ENCODE measurements around the gene RGP1. TPM values are rescaled to one million over a fixed set of nuclear protein-coding genes. Genes with fewer than 3 reads are reported as not detected.
A peak's percentile ranks its signal among the peaks of the same experiment; 100 is the strongest.

RGP1 gene
- total and polyA plus RNA-seq, 5 donors from 2014 or later = 4.6 to 22.8 (median 8.6) TPM

DNA sequence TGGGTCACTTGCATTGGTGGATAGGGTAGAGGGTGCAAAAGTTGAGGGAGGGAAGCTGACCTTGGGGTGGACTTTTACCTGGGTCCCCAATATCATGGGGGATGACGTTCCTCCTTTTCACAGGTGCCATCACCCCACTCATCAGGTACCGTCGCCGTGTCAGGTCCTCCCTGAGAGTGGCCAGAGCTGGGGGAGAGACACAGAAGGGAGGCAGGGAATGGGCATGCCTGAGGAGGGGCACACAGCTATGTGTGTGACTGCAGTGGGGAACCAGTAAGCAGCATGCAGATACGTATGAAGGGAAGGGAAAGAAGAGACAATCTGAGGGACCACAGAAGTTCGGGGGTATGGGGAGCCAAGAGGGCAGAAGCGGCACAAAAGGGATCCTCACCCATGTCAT is 10.2 kb upstream of the RGP1 start:
- no peak for DNase-seq
- Histone ChIP-seq H3K4me1 (ENCODE audit: control insufficient read depth, insufficient read depth, low read length, poor library complexity, severe bottlenecking) (peaks cover 2% of the 10 kb centered on the region), H3K36me3 (ENCODE audit: control insufficient read depth, insufficient read depth, low read length) (peaks cover 84% of the 10 kb centered on the region), H3K27me3 (ENCODE audit: control insufficient read depth, insufficient read depth, low read length) (no peaks in the 10 kb centered on the region), H3K4me3 (ENCODE audit: low read depth, low read length) (no peak overlapping the region), H3K9me3 (ENCODE audit: control insufficient read depth in 2 of 2, low read length in 2 of 2) (no peaks in the 10 kb centered on the region), H3K27ac (ENCODE audit: insufficient read depth, low read length, poor library complexity, severe bottlenecking) (no peak overlapping the region)
- H3K9me3 Mint-ChIP-seq = no peaks in the 10 kb centered on the region
- H3K4me1 Mint-ChIP-seq = peaks cover 5 to 24% (median 17%) of the 10 kb centered on the region in 4 donors
- H3K36me3 Mint-ChIP-seq = peaks cover 47% of the 10 kb centered on the region
- peak overlapping the region in 1 of 3 donors; percentile 31 for H3K27ac Mint-ChIP-seq
- H3K4me3 Mint-ChIP-seq = peak overlapping the region in 1 of 4 donors; percentile 18
- no peaks in the 10 kb centered on the region for H3K27me3 Mint-ChIP-seq
- ATAC-seq (ENCODE audit: low read depth in 2 of 2) = no peak

DNA sequence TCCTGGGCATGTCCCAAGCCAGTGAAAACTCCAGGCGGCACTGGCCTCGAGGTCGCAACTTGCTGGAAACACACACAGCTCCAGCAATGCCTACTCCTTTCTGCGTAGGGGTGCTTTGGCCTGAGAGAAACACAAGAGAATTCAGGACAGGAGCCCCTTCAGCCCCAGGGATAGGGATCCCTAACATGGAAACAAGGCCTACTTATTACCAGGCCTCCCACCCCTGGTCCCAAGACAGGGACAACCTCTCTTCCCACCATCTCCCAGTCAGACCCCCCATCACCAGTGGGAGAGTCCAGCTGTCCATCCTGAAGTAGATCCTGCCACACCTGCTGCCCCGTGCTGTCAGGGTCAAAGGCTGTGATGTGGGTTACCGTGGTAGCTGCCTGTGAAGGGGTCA is 8.8 kb upstream of the RGP1 start:
- H3K4me3 ChIP-seq (ENCODE audit: low read depth, low read length) = no peak overlapping the region
- Mint-ChIP-seq H3K4me3 (no peak overlapping the region), H3K27ac (no peak overlapping the region), H3K27me3 (no peaks in the 10 kb centered on the region), H3K9me3 (no peaks in the 10 kb centered on the region), H3K4me1 (peaks cover 5 to 26% (median 16%) of the 10 kb centered on the region in 4 donors), H3K36me3 (peaks cover 48% of the 10 kb centered on the region)
- ATAC-seq (ENCODE audit: low read depth in 2 of 2) = no peak
- DNase-seq = no peak
- no peaks in the 10 kb centered on the region for H3K9me3 ChIP-seq (ENCODE audit: control insufficient read depth in 2 of 2, low read length in 2 of 2)
- no peak overlapping the region for H3K27ac ChIP-seq (ENCODE audit: insufficient read depth, low read length, poor library complexity, severe bottlenecking)
- H3K27me3 ChIP-seq (ENCODE audit: control insufficient read depth, insufficient read depth, low read length) = no peaks in the 10 kb centered on the region
- peaks cover 82% of the 10 kb centered on the region for H3K36me3 ChIP-seq (ENCODE audit: control insufficient read depth, insufficient read depth, low read length)
- no peaks in the 10 kb centered on the region for H3K4me1 ChIP-seq (ENCODE audit: control insufficient read depth, insufficient read depth, low read length, poor library complexity, severe bottlenecking)

DNA sequence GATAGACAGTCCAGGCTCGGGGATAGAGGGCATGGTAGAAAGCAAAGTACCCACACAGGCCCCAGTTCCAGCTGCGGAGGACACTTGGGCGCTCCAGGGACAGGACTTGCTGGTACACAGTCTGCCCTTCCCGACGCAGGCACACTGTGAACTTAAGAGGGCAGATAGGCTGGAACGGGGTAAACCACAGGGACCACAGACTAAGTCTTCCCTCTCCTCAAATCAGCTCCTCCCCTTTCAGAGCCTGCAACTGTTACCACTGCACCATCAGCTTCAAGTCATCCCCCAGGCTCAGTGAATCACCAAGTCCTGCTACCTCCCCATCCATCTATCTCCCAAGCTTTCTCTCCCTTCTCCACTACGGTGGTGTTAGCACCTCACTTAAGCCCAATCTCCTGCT is 7.3 kb upstream of the RGP1 start:
- no peaks in the 10 kb centered on the region for H3K27me3 Mint-ChIP-seq
- no peak for DNase-seq
- H3K4me3 ChIP-seq (ENCODE audit: low read depth, low read length) = no peak overlapping the region
- peaks cover 73% of the 10 kb centered on the region for H3K36me3 ChIP-seq (ENCODE audit: control insufficient read depth, insufficient read depth, low read length)
- ATAC-seq (ENCODE audit: low read depth in 2 of 2) = no peak
- H3K27ac ChIP-seq (ENCODE audit: insufficient read depth, low read length, poor library complexity, severe bottlenecking) = no peak overlapping the region
- H3K36me3 Mint-ChIP-seq = peaks cover 45% of the 10 kb centered on the region
- H3K4me3 Mint-ChIP-seq = no peak overlapping the region
- H3K27ac Mint-ChIP-seq = peak overlapping the region; percentile 33 to 86 (median 83)
- peaks cover 7 to 29% (median 22%) of the 10 kb centered on the region in 4 donors for H3K4me1 Mint-ChIP-seq
- H3K9me3 Mint-ChIP-seq = no peaks in the 10 kb centered on the region
- no peaks in the 10 kb centered on the region for H3K27me3 ChIP-seq (ENCODE audit: control insufficient read depth, insufficient read depth, low read length)
- peaks cover 14% of the 10 kb centered on the region for H3K4me1 ChIP-seq (ENCODE audit: control insufficient read depth, insufficient read depth, low read length, poor library complexity, severe bottlenecking)
- H3K9me3 ChIP-seq (ENCODE audit: control insufficient read depth in 2 of 2, low read length in 2 of 2) = no peaks in the 10 kb centered on the region

DNA sequence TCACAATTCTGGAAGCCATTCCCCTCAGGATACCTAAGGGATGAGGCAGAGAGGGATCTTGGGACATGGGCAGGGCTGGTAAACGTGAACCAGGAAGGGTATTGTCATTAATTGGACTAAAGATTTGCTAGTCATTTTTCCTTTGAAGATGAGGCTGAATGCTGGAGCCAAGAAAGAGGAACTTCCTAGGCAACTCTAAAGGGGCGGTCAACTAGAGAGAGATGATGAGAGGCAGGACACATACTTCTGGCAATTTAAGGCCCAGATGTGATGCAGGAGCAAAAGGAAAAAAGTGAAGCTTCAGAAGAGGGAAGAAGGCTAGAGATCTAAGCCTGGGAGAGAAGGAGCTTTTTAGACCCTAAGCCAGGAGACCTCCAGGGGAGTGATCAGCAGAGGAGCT is 5.6 kb upstream of the RGP1 start:
- Mint-ChIP-seq H3K36me3 (peaks cover 37% of the 10 kb centered on the region), H3K27ac (peak overlapping the region in 2 of 3 donors; percentile 11 to 79), H3K4me3 (no peak overlapping the region), H3K4me1 (peaks cover 24 to 43% (median 39%) of the 10 kb centered on the region in 4 donors), H3K9me3 (no peaks in the 10 kb centered on the region), H3K27me3 (no peaks in the 10 kb centered on the region)
- peaks cover 56% of the 10 kb centered on the region for H3K36me3 ChIP-seq (ENCODE audit: control insufficient read depth, insufficient read depth, low read length)
- H3K27ac ChIP-seq (ENCODE audit: insufficient read depth, low read length, poor library complexity, severe bottlenecking) = no peak overlapping the region
- H3K9me3 ChIP-seq (ENCODE audit: control insufficient read depth in 2 of 2, low read length in 2 of 2) = no peaks in the 10 kb centered on the region
- H3K4me1 ChIP-seq (ENCODE audit: control insufficient read depth, insufficient read depth, low read length, poor library complexity, severe bottlenecking) = peaks cover 31% of the 10 kb centered on the region
- ATAC-seq (ENCODE audit: low read depth in 2 of 2) = no peak
- H3K27me3 ChIP-seq (ENCODE audit: control insufficient read depth, insufficient read depth, low read length) = no peaks in the 10 kb centered on the region
- no peak overlapping the region for H3K4me3 ChIP-seq (ENCODE audit: low read depth, low read length)
- no peak for DNase-seq

DNA sequence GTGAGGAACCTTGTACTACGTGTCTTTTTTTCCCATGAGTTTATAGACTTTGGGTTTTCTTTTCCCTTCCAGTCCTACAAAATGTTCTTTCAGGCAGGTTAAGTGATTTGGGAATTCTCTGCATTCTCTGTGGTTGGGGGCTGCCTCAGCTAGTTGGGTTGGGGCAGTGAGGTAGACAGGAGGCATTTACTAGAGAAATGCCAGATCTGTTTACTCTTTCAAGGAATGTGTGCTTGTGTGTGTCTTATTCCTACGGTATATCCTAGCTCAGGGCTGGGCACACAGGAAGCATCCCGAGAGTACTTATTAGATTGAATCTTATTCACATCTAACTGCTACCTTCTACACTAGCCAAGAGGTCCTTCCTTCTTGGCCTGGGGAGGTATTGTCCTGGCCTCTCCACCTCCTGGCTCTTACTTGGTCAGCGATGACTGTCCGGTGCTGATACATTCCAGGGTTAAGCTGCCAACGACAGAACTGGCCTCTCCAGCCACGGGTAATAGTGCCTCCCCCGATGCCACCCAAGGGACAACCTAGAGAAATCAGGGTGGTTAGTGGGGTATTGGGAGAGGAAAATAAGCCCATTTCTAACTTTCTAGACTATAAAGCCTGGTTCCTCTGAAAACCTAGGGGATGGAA is 5.1 kb upstream of the RGP1 start:
- Histone ChIP-seq H3K27me3 (ENCODE audit: control insufficient read depth, insufficient read depth, low read length) (no peaks in the 10 kb centered on the region), H3K27ac (ENCODE audit: insufficient read depth, low read length, poor library complexity, severe bottlenecking) (no peak overlapping the region), H3K4me3 (ENCODE audit: low read depth, low read length) (no peak overlapping the region), H3K9me3 (ENCODE audit: control insufficient read depth in 2 of 2, low read length in 2 of 2) (no peaks in the 10 kb centered on the region), H3K36me3 (ENCODE audit: control insufficient read depth, insufficient read depth, low read length) (peaks cover 52% of the 10 kb centered on the region), H3K4me1 (ENCODE audit: control insufficient read depth, insufficient read depth, low read length, poor library complexity, severe bottlenecking) (peaks cover 32% of the 10 kb centered on the region)
- DNase-seq (no peak), ATAC-seq (ENCODE audit: low read depth in 2 of 2) (no peak)
- peaks cover 32% of the 10 kb centered on the region for H3K36me3 Mint-ChIP-seq
- H3K9me3 Mint-ChIP-seq = no peaks in the 10 kb centered on the region
- peaks cover 24 to 43% (median 39%) of the 10 kb centered on the region in 4 donors for H3K4me1 Mint-ChIP-seq
- peak overlapping the region in 2 of 3 donors; percentile 11 to 79 for H3K27ac Mint-ChIP-seq
- no peaks in the 10 kb centered on the region for H3K27me3 Mint-ChIP-seq
- no peak overlapping the region for H3K4me3 Mint-ChIP-seq

DNA sequence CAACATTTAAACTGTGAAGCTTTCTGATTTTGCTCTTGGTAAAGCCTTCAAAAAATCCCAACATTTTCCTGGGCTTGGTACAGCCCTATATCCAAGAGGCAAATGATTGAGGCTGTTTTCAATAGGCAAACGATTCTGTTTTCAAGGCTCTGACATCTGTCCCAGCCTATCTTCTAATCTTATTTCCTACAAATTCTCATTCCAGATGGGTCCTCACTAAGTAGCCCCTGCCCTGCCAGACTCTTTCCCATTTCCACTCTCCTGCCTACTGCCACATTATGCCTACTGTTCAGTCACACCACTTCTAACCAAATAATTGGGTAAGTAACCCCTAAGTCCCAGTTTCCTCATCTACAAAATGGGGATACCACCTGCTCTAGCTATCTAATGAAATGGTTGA is 3.5 kb upstream of the RGP1 start:
- peak overlapping the region; percentile 53 for H3K4me3 ChIP-seq (ENCODE audit: low read depth, low read length)
- Mint-ChIP-seq H3K36me3 (peaks cover 31% of the 10 kb centered on the region), H3K27ac (peak overlapping the region in 2 of 3 donors; percentile 66 to 87), H3K9me3 (no peaks in the 10 kb centered on the region), H3K27me3 (no peaks in the 10 kb centered on the region), H3K4me1 (peaks cover 24 to 54% (median 49%) of the 10 kb centered on the region in 4 donors), H3K4me3 (peak overlapping the region in 2 of 4 donors; percentile 92 to 93)
- H3K36me3 ChIP-seq (ENCODE audit: control insufficient read depth, insufficient read depth, low read length) = peaks cover 37% of the 10 kb centered on the region
- no peaks in the 10 kb centered on the region for H3K9me3 ChIP-seq (ENCODE audit: control insufficient read depth in 2 of 2, low read length in 2 of 2)
- DNase-seq = no peak
- ATAC-seq (ENCODE audit: low read depth in 2 of 2) = no peak
- peak overlapping the region; percentile 2 for H3K27ac ChIP-seq (ENCODE audit: insufficient read depth, low read length, poor library complexity, severe bottlenecking)
- peaks cover 43% of the 10 kb centered on the region for H3K4me1 ChIP-seq (ENCODE audit: control insufficient read depth, insufficient read depth, low read length, poor library complexity, severe bottlenecking)
- no peaks in the 10 kb centered on the region for H3K27me3 ChIP-seq (ENCODE audit: control insufficient read depth, insufficient read depth, low read length)

DNA sequence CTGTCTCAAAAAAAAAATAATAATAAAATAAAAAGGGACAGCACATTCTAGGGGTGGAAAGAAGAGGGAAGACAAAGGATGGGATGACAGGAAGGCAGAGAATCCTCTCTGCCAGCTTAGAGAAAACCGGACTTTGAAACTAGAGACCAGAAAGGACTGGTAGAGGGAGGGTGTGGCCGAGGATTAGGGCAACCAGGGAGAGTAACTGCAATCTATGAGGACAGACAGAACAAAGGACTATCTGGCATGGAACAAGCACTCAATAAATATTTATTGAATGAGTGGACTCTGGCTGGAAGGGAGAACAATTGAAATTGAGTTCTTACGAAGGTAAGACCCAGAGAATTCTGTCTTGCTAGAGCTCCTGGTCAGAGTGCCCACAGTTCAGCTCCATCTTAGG is 2.5 kb upstream of the RGP1 start:
- DNase-seq (no peak), ATAC-seq (ENCODE audit: low read depth in 2 of 2) (no peak)
- H3K4me3 Mint-ChIP-seq = peak overlapping the region; percentile 92 to 95 (median 93)
- Histone ChIP-seq H3K27me3 (ENCODE audit: control insufficient read depth, insufficient read depth, low read length) (no peaks in the 10 kb centered on the region), H3K4me1 (ENCODE audit: control insufficient read depth, insufficient read depth, low read length, poor library complexity, severe bottlenecking) (peaks cover 46% of the 10 kb centered on the region), H3K4me3 (ENCODE audit: low read depth, low read length) (peak overlapping the region; percentile 87), H3K9me3 (ENCODE audit: control insufficient read depth in 2 of 2, low read length in 2 of 2) (no peaks in the 10 kb centered on the region), H3K36me3 (ENCODE audit: control insufficient read depth, insufficient read depth, low read length) (peaks cover 31% of the 10 kb centered on the region), H3K27ac (ENCODE audit: insufficient read depth, low read length, poor library complexity, severe bottlenecking) (peak overlapping the region; percentile 7)
- H3K9me3 Mint-ChIP-seq = no peaks in the 10 kb centered on the region
- peak overlapping the region in 2 of 3 donors; percentile 66 to 86 for H3K27ac Mint-ChIP-seq
- no peaks in the 10 kb centered on the region for H3K27me3 Mint-ChIP-seq
- H3K4me1 Mint-ChIP-seq = peaks cover 24 to 64% (median 51%) of the 10 kb centered on the region in 4 donors
- H3K36me3 Mint-ChIP-seq = peaks cover 37% of the 10 kb centered on the region
